OCI-LY3 (cell line): ENCODE measurements around the gene CACNB4.

Experiments
- CTCF ChIP-seq: fragments of 200-600, 300-600 bp; sonication (generic); IDR thresholded peaks from 2 replicates; pipeline ENCODE4 v1.5.1; 2014; ENCODE audit warnings: antibody characterized with exemption, low read length, low read depth
- EZH2phosphoT487 ChIP-seq: fragments of 200-600 bp; shearing (Covaris generic); IDR thresholded peaks from 2 replicates; pipeline ENCODE4 v1.6.1; 2018; ENCODE audit warnings: antibody characterized with exemption, mixed run types, low read depth

GRCh38 chr2:152065945-152066344, 32.9 kb downstream of the CACNB4 start:
- TF ChIP-seq CTCF (no peak), EZH2phosphoT487 (no peak)
